Measurements from ENCODE around the gene PARVB. TPM values are rescaled to one million over a fixed set of nuclear protein-coding genes. Genes with fewer than 3 reads are reported as not detected.
A peak's percentile ranks its signal among the peaks of the same experiment; 100 is the strongest.

PARVB gene
- total and polyA plus RNA-seq, 2 of the 8 experiments (the other 6 are each of a cell fraction or from before 2014, with no cell fraction given), result 14.5 to 18.6 TPM

GRCh38 chr22:44191036-44191454 lies 166.9 kb downstream of the PARVB start:
- Histone ChIP-seq H3K14ac (ENCODE audit: insufficient read length) (no peak overlapping the region), H4K5ac (ENCODE audit: insufficient read length, low read depth, low read length) (no peak overlapping the region), H3K4me3 (ENCODE audit: extremely low read depth in 1 of 4, insufficient read depth in 2 of 4, low read depth in 3 of 4, low read length in 4 of 4) (no peak overlapping the region), H4K8ac (ENCODE audit: extremely low read depth, insufficient read depth, low read length) (no peak overlapping the region; the same call in 1 of the 2 replicates), H4K20me1 (replicated peaks in 1 of 2; ENCODE audit: control insufficient read depth in 1 of 2, insufficient read depth in 2 of 2, low read length in 2 of 2) (peaks cover 0 to 5% of the 10 kb centered on the region in 2 experiments), H3K23me2 (ENCODE audit: low read depth, low read length) (peaks cover 8% of the 10 kb centered on the region; the same call in 1 of the 2 replicates), H3K79me1 (ENCODE audit: low read depth, low read length) (no peaks in the 10 kb centered on the region), H2BK15ac (ENCODE audit: low read length) (no peak overlapping the region), H3K4me2 (ENCODE audit: insufficient read depth in 1 of 2, low read depth in 2 of 2, low read length in 2 of 2) (no peak overlapping the region), H3K79me2 (ENCODE audit: control insufficient read depth in 1 of 2, insufficient read depth in 2 of 2, low read length in 2 of 2) (no peaks in the 10 kb centered on the region), H3K36me3 (ENCODE audit: control insufficient read depth in 2 of 4, insufficient read depth in 4 of 4, low read length in 3 of 4) (no peaks in the 10 kb centered on the region), H3K4ac (replicated peaks; ENCODE audit: insufficient read length, low read depth, low read length) (no peak overlapping the region), H3K9ac (replicated peaks in 1 of 4; ENCODE audit: extremely low read depth in 1 of 4, low read depth in 3 of 4, low read length in 3 of 4) (no peak overlapping the region), H3K23ac (ENCODE audit: insufficient read length) (no peak overlapping the region), H3K18ac (ENCODE audit: extremely low read depth, low read length) (no peak overlapping the region), H2BK20ac (ENCODE audit: low read length) (0 out of 2 replicates have a peak overlapping the region, but pooled peaks have one; percentile 61), H3K27ac (ENCODE audit: low read depth, low read length) (no peak overlapping the region), H4K91ac (replicated peaks; ENCODE audit: insufficient read length, low read length) (no peak overlapping the region), H2BK12ac (ENCODE audit: low read depth, low read length) (peak overlapping the region; percentile 71; the same call in 1 of the 2 replicates), H3K27me3 (replicated peaks in 1 of 4; ENCODE audit: control insufficient read depth in 3 of 4, extremely low read depth in 1 of 4, insufficient read depth in 3 of 4, low read length in 3 of 4) (no peaks in the 10 kb centered on the region), H3K9me3 (ENCODE audit: insufficient read depth in 2 of 2, low read depth in 1 of 2, low read length in 1 of 2) (no peaks in the 10 kb centered on the region), H2AK5ac (ENCODE audit: low read depth, low read length) (no peak overlapping the region), H3K4me1 (replicated peaks in 1 of 4; ENCODE audit: control insufficient read depth in 3 of 4, insufficient read depth in 4 of 4, low read length in 3 of 4) (peaks cover 0 to 4% (median 0%) of the 10 kb centered on the region in 4 experiments; a peak in 4 of 7 replicates), H2BK5ac (ENCODE audit: low read depth, low read length) (no peak overlapping the region), H2AFZ (ENCODE audit: low read length) (no peak overlapping the region), H3K56ac (replicated peaks; ENCODE audit: insufficient read length, low read depth, low read length) (no peak overlapping the region), H2BK120ac (replicated peaks; ENCODE audit: low read depth, low read length) (no peak overlapping the region)
- POLR2A ChIA-PET (ENCODE audit: partially characterized antibody), result interaction anchor here (0.6 kb wide), 1 partner anchor 351 kb away, joined by 3 read pairs; no protein-coding TSS in a partner anchor
- DNase-seq (ENCODE audit: low read depth in 1 of 2, low spot score in 2 of 2) (no peak), FAIRE-seq (no peak)
- WGBS, 2 experiments (ENCODE audit: extremely low coverage in 1 of 2, insufficient coverage in 1 of 2, insufficient read length in 1 of 2, insufficient replicate concordance in 2 of 2, low coverage in 1 of 2, low lambda C conversion rate in 2 of 2, missing lambda C conversion rate in 1 of 2), result 94% methylated on average over 5 of the region's 9 CpGs; no CpG with 5 or more reads in 1 of the 2 experiments
- CTCF ChIA-PET (ENCODE audit: partially characterized antibody), result interaction anchor here (0.6 to 1.6 kb wide), 2 partner anchors 10 to 169 kb away, joined by 3 to 4 read pairs; partner anchors contain the start of gene PARVG
- no peak for TF ChIP-seq SP1 (IDR thresholded peaks at IDR 0.05; ENCODE audit: low read depth, low read length)
- no peak for TF ChIP-seq BACH1 (IDR thresholded peaks at IDR 0.05; ENCODE audit: low read length)
- TF ChIP-seq RXRA (IDR thresholded peaks at IDR 0.05; ENCODE audit: insufficient read depth, low read depth, low read length), result no peak
- TF ChIP-seq TBP (IDR thresholded peaks at IDR 0.05; ENCODE audit: low read depth, low read length), result no peak
- no peak for TF ChIP-seq MAX (IDR thresholded peaks at IDR 0.05)
- no peak for TF ChIP-seq SIX5 (IDR thresholded peaks at IDR 0.05; ENCODE audit: low read depth, low read length)
- TF ChIP-seq FOSL1 (IDR thresholded peaks at IDR 0.05; ENCODE audit: insufficient read depth, low read depth, low read length), result no peak
- no peak for TF ChIP-seq E2F6 (IDR thresholded peaks at IDR 0.05)
- TF ChIP-seq HDAC6 (IDR thresholded peaks at IDR 0.05; ENCODE audit: low read depth, low read length), result no peak
- no peak for TF ChIP-seq SUZ12 (IDR thresholded peaks at IDR 0.05; ENCODE audit: low read length)
- TF ChIP-seq POLR2A (IDR thresholded peaks at IDR 0.05; ENCODE audit: control extremely low read depth in 1 of 2, low read depth in 2 of 2, low read length in 2 of 2), result no peak
- TF ChIP-seq SIN3A (conservative IDR thresholded peaks at IDR 0.05 in 1 of 2, IDR thresholded peaks at IDR 0.05 in 1 of 2; ENCODE audit: low read depth in 1 of 2, low read length in 2 of 2), result no peak
